Epithelial cell of esophagus (primary cell): ENCODE measurements around the gene PPP1R9A.

ENCODE experiments used
- DNase-seq: peaks from one replicate; pipeline ENCODE4 v3.0.0; 2010; ENCODE audit warnings: low read depth
- H3K4me3 ChIP-seq: 2 replicates; pipeline ENCODE4 v1.5.1; 2011; ENCODE audit warnings: mild to moderate bottlenecking, low read length, control low read depth
- CTCF ChIP-seq: IDR thresholded peaks from 2 replicates; pipeline ENCODE4 v1.5.1; 2011; ENCODE audit warnings: low read depth, mild to moderate bottlenecking, low read length, control low read depth, inconsistent platforms; ENCODE audit not compliant: insufficient read depth; ENCODE audit errors: missing control alignments

The PPP1R9A gene

GRCh38 chr7:95321720-95322119 lies 414.3 kb downstream of the PPP1R9A start:
- H3K4me3 ChIP-seq = no peak overlapping the region
- TF ChIP-seq CTCF = no peak
- DNase-seq = no peak

DNA sequence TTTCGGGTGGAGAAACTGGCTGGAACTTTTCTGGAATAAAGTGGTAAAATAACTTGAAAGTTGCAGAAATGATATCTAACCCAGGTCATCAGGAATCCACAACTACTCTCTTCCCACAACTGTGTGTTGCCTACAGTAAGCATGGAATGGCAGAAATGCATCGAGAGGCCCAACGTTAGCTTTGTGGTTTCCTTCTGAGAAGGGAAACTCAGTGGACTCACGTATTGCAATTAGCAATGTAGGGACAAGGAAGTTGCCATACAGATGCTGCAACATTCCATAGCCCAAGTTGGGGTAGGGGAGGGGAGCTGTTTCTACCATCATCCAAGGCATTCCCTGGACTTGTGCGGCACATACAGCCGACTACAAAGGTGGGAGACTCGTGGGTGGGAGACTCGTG lies 415.0 kb downstream of the PPP1R9A start:
- H3K4me3 ChIP-seq = no peak overlapping the region
- DNase-seq = no peak
- no peak for TF ChIP-seq CTCF

DNA sequence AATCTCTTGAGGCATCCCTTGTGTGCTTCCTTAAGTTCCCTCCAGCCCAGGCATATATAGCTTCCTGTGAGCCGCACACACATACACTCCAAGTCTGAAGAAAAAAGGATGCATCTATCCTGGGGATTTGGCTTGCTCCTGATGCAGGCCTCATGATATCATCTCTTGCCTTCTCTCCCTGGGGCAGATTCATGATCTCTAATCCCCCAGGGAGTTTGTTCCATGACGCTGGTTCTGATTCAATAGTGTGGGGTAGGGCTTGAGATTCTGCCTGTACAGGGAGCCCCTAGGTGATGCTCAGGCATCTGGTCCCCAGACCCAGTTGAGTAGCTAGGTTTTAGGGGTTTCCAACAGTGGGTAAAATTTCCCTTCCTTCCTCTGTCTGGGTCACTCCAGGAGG lies 415.5 kb downstream of the PPP1R9A start:
- no peak for DNase-seq
- TF ChIP-seq CTCF = no peak
- H3K4me3 ChIP-seq = no peak overlapping the region

DNA sequence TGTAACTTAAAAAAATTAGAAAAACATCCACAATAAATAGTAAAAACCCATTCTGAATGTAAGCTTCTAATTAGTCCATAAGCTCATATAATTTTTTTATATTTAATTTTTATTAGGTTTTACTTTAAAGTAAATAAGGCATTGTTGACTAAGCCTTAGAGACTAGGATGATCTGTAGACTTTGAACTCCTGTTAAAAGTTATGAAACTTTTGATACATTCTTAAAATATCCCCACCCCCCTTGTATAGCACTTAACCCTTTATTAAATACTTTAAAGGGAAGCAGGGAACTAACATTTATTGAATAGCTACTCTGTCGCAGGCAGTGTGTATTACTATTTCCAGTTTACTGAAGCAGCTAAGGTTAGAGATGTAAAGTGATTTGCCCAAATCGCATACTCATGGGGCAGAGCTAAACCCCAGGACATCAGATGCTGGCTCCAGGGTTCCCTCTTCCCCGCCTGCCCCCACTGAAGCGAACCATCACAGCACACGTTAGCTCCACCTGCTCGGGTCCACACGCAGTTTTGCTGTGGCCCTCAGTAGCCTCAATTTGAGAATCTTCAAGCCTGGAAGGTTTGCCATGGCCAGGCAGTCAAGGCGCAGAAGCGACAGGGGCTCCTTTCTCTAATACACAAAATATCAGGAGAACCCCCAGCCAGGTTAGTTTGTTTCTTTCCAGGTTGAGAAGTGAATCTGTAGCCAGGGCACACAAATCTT lies 416.2 kb downstream of the PPP1R9A start:
- DNase-seq = no peak
- TF ChIP-seq CTCF = no peak
- H3K4me3 ChIP-seq = no peak overlapping the region

DNA sequence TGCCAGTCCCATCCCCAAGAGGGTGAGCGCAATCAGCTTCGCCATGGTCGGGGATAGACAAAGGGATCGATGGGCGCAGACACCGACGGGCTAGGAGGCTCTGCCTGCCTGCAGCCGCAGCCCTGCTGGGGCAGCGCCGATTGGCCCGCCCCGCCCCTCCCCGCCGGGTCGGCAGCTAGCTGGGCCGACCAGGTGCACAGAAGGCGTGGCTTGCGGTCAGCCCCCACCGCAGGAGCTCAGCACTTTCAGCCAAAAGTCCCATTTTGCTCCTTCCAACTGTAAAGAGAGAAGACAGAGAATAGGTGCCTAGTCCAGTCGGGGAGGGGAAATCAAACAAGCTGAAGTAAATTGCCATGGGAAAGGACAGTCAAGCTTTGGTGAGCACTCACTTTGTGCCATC lies 417.0 kb downstream of the PPP1R9A start, which contains the start of gene PON1:
TSS of gene PON1 (minus strand) at position 102 of the 400 bp plus-strand sequence. CDS start at position 45, 57 bp downstream.
- no peak for DNase-seq
- TF ChIP-seq CTCF = no peak
- H3K4me3 ChIP-seq = no peak within 1 kb of the TSS

DNA sequence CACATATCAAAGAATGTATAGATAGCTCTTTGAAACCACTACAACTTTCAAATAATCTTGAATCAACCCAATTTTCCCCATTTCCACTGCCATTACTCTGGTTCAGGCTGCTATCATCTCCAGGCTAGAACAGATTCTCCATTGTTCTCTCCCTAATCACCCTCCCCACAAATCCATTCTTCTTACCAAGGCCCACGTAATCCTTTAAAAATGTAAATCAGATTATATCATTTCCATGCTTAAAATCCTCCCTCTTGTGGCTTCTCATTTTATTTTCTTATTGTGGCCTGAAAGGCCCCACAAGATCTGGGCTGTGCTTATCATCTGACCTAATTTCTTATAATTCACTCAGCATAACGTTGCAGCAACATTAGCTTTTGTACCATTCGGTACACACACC lies 420.0 kb downstream of the PPP1R9A start:
- no peak overlapping the region for H3K4me3 ChIP-seq
- no peak for TF ChIP-seq CTCF
- no peak for DNase-seq
